SK-N-SH treated with all-trans-retinoic acid at 6 μM for 48 hours (cell line): Measurements from ENCODE around the gene ERI3.

Experiments used
- ATAC-seq: fragments of 200-7000 bp; cut with Tn5 transposase; 3 replicates; pipeline ENCODE4 v1.9.1; 2020; ENCODE audit warnings: mild to moderate bottlenecking, moderate library complexity
- ARNTL ChIP-seq: fragments of 450-650 bp; formaldehyde crosslinking; IDR thresholded peaks from 2 replicates; pipeline ENCODE4 v1.5.0; 2020; ENCODE audit warnings: low read depth, mild to moderate bottlenecking, moderate library complexity, borderline replicate concordance
- BACH2 ChIP-seq: fragments of 250-450 bp; sonication (Bioruptor Pico); IDR thresholded peaks from 2 replicates; pipeline ENCODE4 v1.9.0; 2021; ENCODE audit warnings: mild to moderate bottlenecking, borderline replicate concordance
- CREB5 ChIP-seq: fragments of 250-450 bp; sonication (Bioruptor Pico); IDR thresholded peaks from 2 replicates; pipeline ENCODE4 v1.5.1; 2020; ENCODE audit warnings: low read depth, mild to moderate bottlenecking, moderate library complexity
- CSDC2 ChIP-seq: fragments of 250-450 bp; sonication (Bioruptor Pico); IDR thresholded peaks from 2 replicates; pipeline ENCODE4 v1.5.0; 2020; ENCODE audit warnings: mild to moderate bottlenecking, moderate library complexity
- ESRRG ChIP-seq: fragments of 250-450 bp; sonication (Bioruptor Pico); IDR thresholded peaks from 2 replicates; pipeline ENCODE4 v1.6.1; 2021; ENCODE audit warnings: mild to moderate bottlenecking
- GLIS3 ChIP-seq: fragments of 250-450 bp; sonication (Bioruptor Pico); IDR thresholded peaks from 2 replicates; pipeline ENCODE4 v1.5.0; 2020; ENCODE audit warnings: mild to moderate bottlenecking, moderate library complexity
- ISL1 ChIP-seq: fragments of 250-450 bp; sonication (Bioruptor Pico); IDR thresholded peaks from 2 replicates; pipeline ENCODE4 v2.1.2; 2022; ENCODE audit warnings: mild to moderate bottlenecking, moderate library complexity
- OSR1 ChIP-seq: fragments of 250-450 bp; sonication (Bioruptor Pico); IDR thresholded peaks from 2 replicates; pipeline ENCODE4 v1.8.0; 2022; ENCODE audit warnings: moderate library complexity, mild to moderate bottlenecking, inconsistent platforms
- PATZ1 ChIP-seq: fragments of 250-450 bp; sonication (Bioruptor Pico); IDR thresholded peaks from 2 replicates; pipeline ENCODE4 v1.8.0; 2020; ENCODE audit warnings: mild to moderate bottlenecking, moderate library complexity, borderline replicate concordance
- PPARA ChIP-seq: fragments of 250-450 bp; sonication (Bioruptor Pico); IDR thresholded peaks from 2 replicates; pipeline ENCODE4 v1.5.0; 2020; ENCODE audit warnings: mild to moderate bottlenecking, borderline replicate concordance
- RARB ChIP-seq: fragments of 250-450 bp; sonication (Bioruptor Pico); IDR thresholded peaks from 2 replicates; pipeline ENCODE4 v1.8.0; 2021; ENCODE audit warnings: mild to moderate bottlenecking, moderate library complexity
- SNAI2 ChIP-seq: fragments of 250-450 bp; sonication (Bioruptor Pico); IDR thresholded peaks from 2 replicates; pipeline ENCODE4 v1.5.0; 2020; ENCODE audit warnings: mild to moderate bottlenecking, moderate library complexity
- TCF4 ChIP-seq: fragments of 250-450 bp; sonication (Bioruptor Pico); IDR thresholded peaks from 2 replicates; pipeline ENCODE4 v1.8.0; 2021; ENCODE audit warnings: mild to moderate bottlenecking, moderate library complexity, borderline replicate concordance
- TOX ChIP-seq: fragments of 250-450 bp; sonication (Bioruptor Pico); IDR thresholded peaks from 2 replicates; pipeline ENCODE4 v1.8.0; 2021; ENCODE audit warnings: mild to moderate bottlenecking, moderate library complexity, borderline replicate concordance
- ZC3H10 ChIP-seq: fragments of 250-450 bp; sonication (Bioruptor Pico); IDR thresholded peaks from 2 replicates; pipeline ENCODE4 v1.5.1; 2021; ENCODE audit warnings: mild to moderate bottlenecking, moderate library complexity
- ZFP3 ChIP-seq: fragments of 250-450 bp; sonication (Bioruptor Pico); IDR thresholded peaks from 2 replicates; pipeline ENCODE4 v1.5.0; 2020; ENCODE audit warnings: mild to moderate bottlenecking, moderate library complexity
- ZFP30 ChIP-seq: fragments of 450-650 bp; formaldehyde crosslinking; IDR thresholded peaks from 2 replicates; pipeline ENCODE4 v1.5.0; 2022; ENCODE audit warnings: mild to moderate bottlenecking, moderate library complexity
- ZNF565 ChIP-seq: fragments of 450-650 bp; formaldehyde crosslinking; conservative IDR thresholded peaks from 2 replicates; pipeline ENCODE4 v1.5.0; 2020; ENCODE audit warnings: low read depth, mild to moderate bottlenecking, moderate library complexity
- ZNF70 ChIP-seq: fragments of 450-650 bp; formaldehyde crosslinking; IDR thresholded peaks from 2 replicates; pipeline ENCODE4 v1.5.0; 2020; ENCODE audit warnings: mild to moderate bottlenecking, moderate library complexity
- ZNF8 ChIP-seq: fragments of 450-650 bp; formaldehyde crosslinking; IDR thresholded peaks from 2 replicates; pipeline ENCODE4 v1.5.0; 2020; ENCODE audit warnings: mild to moderate bottlenecking, moderate library complexity
- TF ChIP-seq, protein P1 (sequence below): fragments of 250-450 bp; sonication (Bioruptor Pico); IDR thresholded peaks from 2 replicates; pipeline ENCODE4 v1.5.0; 2020; ENCODE audit warnings: mild to moderate bottlenecking, moderate library complexity
- TF ChIP-seq, protein P2 (sequence below): fragments of 250-450 bp; sonication (Bioruptor Pico); IDR thresholded peaks from 2 replicates; pipeline ENCODE4 v1.5.1; 2021; ENCODE audit warnings: mild to moderate bottlenecking, moderate library complexity
- TF ChIP-seq, protein P3 (sequence below): fragments of 250-450 bp; sonication (Bioruptor Pico); IDR thresholded peaks from 2 replicates; pipeline ENCODE4 v1.8.0; 2021; ENCODE audit warnings: low read depth, mild to moderate bottlenecking, moderate library complexity, borderline replicate concordance

Gene ERI3

GRCh38 chr1:44328671-44329416 is 26.2 kb downstream of the ERI3 start:
- ATAC-seq, result no peak; the same call in 2 of the 3 replicates
- TF ChIP-seq ZC3H10 (CRISPR knock-in tag), result no peak
- no peak for TF ChIP-seq ISL1 (CRISPR knock-in tag)
- TF ChIP-seq, all 23 proteins: peak for 0

GRCh38 chr1:44327679-44328491 is 27.2 kb downstream of the ERI3 start:
- no peak for TF ChIP-seq CSDC2
- TF ChIP-seq ZFP3, result peak; percentile 35; the same call in 1 of the 2 replicates
- TF ChIP-seq, protein P1, sequence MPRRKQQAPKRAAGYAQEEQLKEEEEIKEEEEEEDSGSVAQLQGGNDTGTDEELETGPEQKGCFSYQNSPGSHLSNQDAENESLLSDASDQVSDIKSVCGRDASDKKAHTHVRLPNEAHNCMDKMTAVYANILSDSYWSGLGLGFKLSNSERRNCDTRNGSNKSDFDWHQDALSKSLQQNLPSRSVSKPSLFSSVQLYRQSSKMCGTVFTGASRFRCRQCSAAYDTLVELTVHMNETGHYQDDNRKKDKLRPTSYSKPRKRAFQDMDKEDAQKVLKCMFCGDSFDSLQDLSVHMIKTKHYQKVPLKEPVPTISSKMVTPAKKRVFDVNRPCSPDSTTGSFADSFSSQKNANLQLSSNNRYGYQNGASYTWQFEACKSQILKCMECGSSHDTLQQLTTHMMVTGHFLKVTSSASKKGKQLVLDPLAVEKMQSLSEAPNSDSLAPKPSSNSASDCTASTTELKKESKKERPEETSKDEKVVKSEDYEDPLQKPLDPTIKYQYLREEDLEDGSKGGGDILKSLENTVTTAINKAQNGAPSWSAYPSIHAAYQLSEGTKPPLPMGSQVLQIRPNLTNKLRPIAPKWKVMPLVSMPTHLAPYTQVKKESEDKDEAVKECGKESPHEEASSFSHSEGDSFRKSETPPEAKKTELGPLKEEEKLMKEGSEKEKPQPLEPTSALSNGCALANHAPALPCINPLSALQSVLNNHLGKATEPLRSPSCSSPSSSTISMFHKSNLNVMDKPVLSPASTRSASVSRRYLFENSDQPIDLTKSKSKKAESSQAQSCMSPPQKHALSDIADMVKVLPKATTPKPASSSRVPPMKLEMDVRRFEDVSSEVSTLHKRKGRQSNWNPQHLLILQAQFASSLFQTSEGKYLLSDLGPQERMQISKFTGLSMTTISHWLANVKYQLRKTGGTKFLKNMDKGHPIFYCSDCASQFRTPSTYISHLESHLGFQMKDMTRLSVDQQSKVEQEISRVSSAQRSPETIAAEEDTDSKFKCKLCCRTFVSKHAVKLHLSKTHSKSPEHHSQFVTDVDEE (CRISPR knock-in tag), result no peak
- TF ChIP-seq ZFP30, result no peak
- TF ChIP-seq, protein P2, sequence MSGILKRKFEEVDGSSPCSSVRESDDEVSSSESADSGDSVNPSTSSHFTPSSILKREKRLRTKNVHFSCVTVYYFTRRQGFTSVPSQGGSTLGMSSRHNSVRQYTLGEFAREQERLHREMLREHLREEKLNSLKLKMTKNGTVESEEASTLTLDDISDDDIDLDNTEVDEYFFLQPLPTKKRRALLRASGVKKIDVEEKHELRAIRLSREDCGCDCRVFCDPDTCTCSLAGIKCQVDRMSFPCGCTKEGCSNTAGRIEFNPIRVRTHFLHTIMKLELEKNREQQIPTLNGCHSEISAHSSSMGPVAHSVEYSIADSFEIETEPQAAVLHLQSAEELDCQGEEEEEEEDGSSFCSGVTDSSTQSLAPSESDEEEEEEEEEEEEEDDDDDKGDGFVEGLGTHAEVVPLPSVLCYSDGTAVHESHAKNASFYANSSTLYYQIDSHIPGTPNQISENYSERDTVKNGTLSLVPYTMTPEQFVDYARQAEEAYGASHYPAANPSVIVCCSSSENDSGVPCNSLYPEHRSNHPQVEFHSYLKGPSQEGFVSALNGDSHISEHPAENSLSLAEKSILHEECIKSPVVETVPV, result no peak
- TF ChIP-seq CREB5, result no peak
- TF ChIP-seq RARB (CRISPR knock-in tag), result no peak
- no peak for TF ChIP-seq SNAI2
- TF ChIP-seq ZNF8, result no peak
- TF ChIP-seq TCF4 (CRISPR knock-in tag), result no peak
- peak; percentile 33; the same call in 1 of the 2 replicates for TF ChIP-seq ISL1 (CRISPR knock-in tag)
- TF ChIP-seq TOX (CRISPR knock-in tag), result no peak
- no peak for TF ChIP-seq GLIS3 (CRISPR knock-in tag)
- TF ChIP-seq, all 23 proteins: peak for 2
- peak; percentile 96 for ATAC-seq

DNA sequence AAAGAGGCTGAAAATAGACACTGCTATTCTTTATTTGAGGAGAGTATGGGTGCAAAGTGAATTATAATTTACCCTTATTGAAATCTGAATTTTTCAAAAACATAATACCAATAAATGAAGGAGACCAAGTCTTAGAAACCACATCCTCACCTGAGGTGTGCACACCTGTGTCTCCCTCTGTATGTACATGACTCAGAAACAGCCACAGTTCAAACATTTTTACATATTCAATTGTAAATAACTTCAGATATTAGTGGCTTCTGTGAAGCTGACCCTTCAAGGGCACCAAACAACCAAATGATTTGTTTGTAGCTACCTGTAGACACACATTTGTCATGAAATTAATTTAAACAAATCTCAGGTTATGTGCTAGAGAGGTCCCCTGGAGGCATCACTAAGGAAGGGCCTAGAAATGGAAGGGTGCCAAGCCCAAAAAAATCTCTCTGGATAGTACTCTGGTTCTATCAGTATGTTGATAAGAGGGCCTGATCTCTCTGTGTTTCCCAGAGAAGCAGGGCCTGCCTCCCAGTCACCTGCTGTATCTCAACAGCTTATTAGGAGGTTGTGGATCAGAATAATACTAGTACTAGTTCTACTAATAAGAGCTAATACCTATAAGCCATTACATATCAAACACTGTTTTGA is 28.1 kb downstream of the ERI3 start:
- ATAC-seq, result no peak
- TF ChIP-seq GLIS3 (CRISPR knock-in tag) (no peak), CSDC2 (no peak), ARNTL (CRISPR knock-in tag) (no peak), TCF4 (CRISPR knock-in tag) (no peak), ZFP30 (no peak), OSR1 (CRISPR knock-in tag) (no peak), ZNF70 (CRISPR knock-in tag) (no peak), CREB5 (no peak), ZC3H10 (CRISPR knock-in tag) (no peak), ESRRG (CRISPR knock-in tag) (no peak), BACH2 (CRISPR knock-in tag) (no peak), PPARA (CRISPR knock-in tag) (no peak), ZNF8 (no peak), RARB (CRISPR knock-in tag) (no peak), ZNF565 (CRISPR knock-in tag) (no peak), SNAI2 (no peak), PATZ1 (no peak)
- TF ChIP-seq, protein P3, sequence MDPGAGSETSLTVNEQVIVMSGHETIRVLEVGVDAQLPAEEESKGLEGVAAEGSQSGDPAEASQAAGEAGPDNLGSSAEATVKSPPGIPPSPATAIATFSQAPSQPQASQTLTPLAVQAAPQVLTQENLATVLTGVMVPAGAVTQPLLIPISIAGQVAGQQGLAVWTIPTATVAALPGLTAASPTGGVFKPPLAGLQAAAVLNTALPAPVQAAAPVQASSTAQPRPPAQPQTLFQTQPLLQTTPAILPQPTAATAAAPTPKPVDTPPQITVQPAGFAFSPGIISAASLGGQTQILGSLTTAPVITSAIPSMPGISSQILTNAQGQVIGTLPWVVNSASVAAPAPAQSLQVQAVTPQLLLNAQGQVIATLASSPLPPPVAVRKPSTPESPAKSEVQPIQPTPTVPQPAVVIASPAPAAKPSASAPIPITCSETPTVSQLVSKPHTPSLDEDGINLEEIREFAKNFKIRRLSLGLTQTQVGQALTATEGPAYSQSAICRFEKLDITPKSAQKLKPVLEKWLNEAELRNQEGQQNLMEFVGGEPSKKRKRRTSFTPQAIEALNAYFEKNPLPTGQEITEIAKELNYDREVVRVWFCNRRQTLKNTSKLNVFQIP, result no peak
- TF ChIP-seq, protein P2, result no peak
